Mesendoderm (in vitro differentiated cells): ENCODE results near the gene PDP2.

Experiments
- DNase-seq: peaks from one replicate; pipeline ENCODE4 v3.0.0; 2013
- H2AK5ac ChIP-seq: 2 replicates; pipeline ENCODE4 v1.6.1; 2013; ENCODE audit warnings: low read length, inconsistent platforms
- H2BK120ac ChIP-seq: 2 replicates; pipeline ENCODE4 v1.6.1; 2013; ENCODE audit warnings: low read depth, mild to moderate bottlenecking, low read length, moderate library complexity, mixed read lengths
- H2BK15ac ChIP-seq: replicated peaks from 2 replicates; pipeline ENCODE4 v1.6.1; 2013; ENCODE audit warnings: low read depth, mild to moderate bottlenecking, moderate library complexity
- H2BK5ac ChIP-seq: 2 replicates; pipeline ENCODE4 v1.6.1; 2013; ENCODE audit warnings: low read length, inconsistent platforms
- H3K18ac ChIP-seq: 2 replicates; pipeline ENCODE4 v1.6.1; 2013; ENCODE audit warnings: mild to moderate bottlenecking, low read length, mixed read lengths
- H3K23ac ChIP-seq: one replicate; pipeline ENCODE4 v1.6.1; 2013; ENCODE audit warnings: low read length
- H3K27ac ChIP-seq: 2 replicates; pipeline ENCODE4 v1.5.1; 2013; ENCODE audit warnings: low read depth, mild to moderate bottlenecking, inconsistent platforms, low read length, moderate library complexity
- H3K27me3 ChIP-seq: 2 replicates; pipeline ENCODE4 v1.6.1; 2013; ENCODE audit warnings: low read length, control low read depth, mild to moderate bottlenecking, inconsistent platforms; ENCODE audit not compliant: insufficient read depth, poor library complexity
- H3K36me3 ChIP-seq: 2 replicates; pipeline ENCODE4 v1.6.1; 2013; ENCODE audit warnings: low read length, inconsistent platforms; ENCODE audit not compliant: control insufficient read depth, insufficient read depth
- H3K4ac ChIP-seq: one replicate; pipeline ENCODE4 v1.6.1; 2013; ENCODE audit warnings: low read depth, mild to moderate bottlenecking, low read length, moderate library complexity
- H3K4me1 ChIP-seq: 2 replicates; pipeline ENCODE4 v1.6.1; 2013; ENCODE audit warnings: low read depth, low read length, inconsistent platforms; ENCODE audit not compliant: control insufficient read depth
- H3K4me2 ChIP-seq: 2 replicates; pipeline ENCODE4 v1.6.1; 2013; ENCODE audit warnings: low read length
- H3K4me3 ChIP-seq: 2 replicates; pipeline ENCODE4 v1.5.1; 2013; ENCODE audit warnings: mild to moderate bottlenecking, low read length
- H3K56ac ChIP-seq: one replicate; pipeline ENCODE4 v1.6.1; 2013; ENCODE audit warnings: low read length
- H3K79me1 ChIP-seq: 2 replicates; pipeline ENCODE4 v1.6.1; 2013; ENCODE audit warnings: low read length, inconsistent platforms
- H3K79me2 ChIP-seq: 2 replicates; pipeline ENCODE4 v1.6.1; 2013; ENCODE audit warnings: mild to moderate bottlenecking, low read length; ENCODE audit not compliant: control insufficient read depth, insufficient read depth
- H3K9ac ChIP-seq: 2 replicates; pipeline ENCODE4 v1.6.1; 2013; ENCODE audit warnings: low read length, inconsistent platforms
- H4K5ac ChIP-seq: one replicate; pipeline ENCODE4 v1.6.1; 2013; ENCODE audit warnings: low read length
- H4K8ac ChIP-seq: one replicate; pipeline ENCODE4 v1.6.1; 2013; ENCODE audit warnings: low read depth, mild to moderate bottlenecking, control low read depth, low read length, moderate library complexity
- whole genome bisulfite sequencing: extraction: QIAGEN DNeasy Blood & Tissue Kit; methylation state at CpG from one replicate; pipeline ENCODE4 v1.1.7; 2013; ENCODE audit warnings: low lambda C conversion rate, missing lambda C conversion rate; ENCODE audit not compliant: insufficient coverage; ENCODE audit errors: extremely low coverage; 5-methylcytosine and 5-hydroxymethylcytosine counted together

The PDP2 gene

DNA sequence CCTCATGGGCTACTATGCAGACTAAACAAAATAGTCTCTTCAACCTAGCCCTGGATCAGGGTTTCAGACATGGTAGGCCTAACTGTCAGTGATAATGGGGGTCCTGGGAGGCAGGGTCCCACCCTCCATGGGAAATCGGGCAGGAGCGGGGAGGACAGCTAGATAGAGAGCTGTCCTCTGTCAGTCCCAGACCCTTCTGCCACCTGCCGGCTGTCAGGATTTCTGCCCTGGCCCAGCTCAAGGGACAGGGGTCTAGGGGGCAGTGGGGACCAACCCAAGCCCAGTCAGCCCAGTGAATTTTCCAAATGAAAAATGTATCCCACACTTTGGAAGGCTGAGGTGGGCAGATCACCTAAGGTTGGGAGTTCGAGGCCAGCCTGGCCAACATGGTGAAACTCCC, 30.8 kb upstream of the PDP2 start:
- Histone ChIP-seq H3K4me2 (no peak overlapping the region), H3K4ac (no peak overlapping the region), H3K4me1 (no peaks in the 10 kb centered on the region), H4K5ac (no peak overlapping the region), H2AK5ac (no peak overlapping the region), H3K23ac (no peak overlapping the region), H3K79me1 (no peaks in the 10 kb centered on the region), H3K18ac (no peak overlapping the region), H2BK120ac (no peak overlapping the region), H2BK5ac (no peak overlapping the region), H3K27me3 (peaks cover 16% of the 10 kb centered on the region), H3K36me3 (no peaks in the 10 kb centered on the region), H4K8ac (no peak overlapping the region), H3K4me3 (no peak overlapping the region), H3K79me2 (no peaks in the 10 kb centered on the region), H3K9ac (no peak overlapping the region), H3K27ac (no peak overlapping the region), H2BK15ac (no peak overlapping the region), H3K56ac (no peak overlapping the region)
- no CpG with 5 or more reads among the region's 4 CpGs for WGBS
- DNase-seq, result no peak

GRCh38 chr16:66850115-66850815, 30.1 kb upstream of the PDP2 start:
- Histone ChIP-seq H3K27me3 (peaks cover 9% of the 10 kb centered on the region), H3K4ac (no peak overlapping the region), H2AK5ac (no peak overlapping the region), H2BK15ac (no peak overlapping the region), H2BK5ac (no peak overlapping the region), H3K79me1 (no peaks in the 10 kb centered on the region), H4K8ac (no peak overlapping the region), H3K56ac (no peak overlapping the region), H3K23ac (no peak overlapping the region), H3K79me2 (no peaks in the 10 kb centered on the region), H4K5ac (no peak overlapping the region), H3K4me2 (no peak overlapping the region), H3K4me3 (no peak overlapping the region), H3K36me3 (no peaks in the 10 kb centered on the region), H2BK120ac (no peak overlapping the region), H3K4me1 (no peaks in the 10 kb centered on the region), H3K9ac (no peak overlapping the region), H3K18ac (no peak overlapping the region), H3K27ac (no peak overlapping the region)
- DNase-seq, result no peak
- WGBS, result no CpG with 5 or more reads among the region's 14 CpGs

GRCh38 chr16:66851166-66851964, 28.9 kb upstream of the PDP2 start:
- no peak overlapping the region for H3K4me2 ChIP-seq
- no peaks in the 10 kb centered on the region for H3K79me1 ChIP-seq
- H3K4me3 ChIP-seq, result no peak overlapping the region
- no peaks in the 10 kb centered on the region for H3K79me2 ChIP-seq
- H4K8ac ChIP-seq, result no peak overlapping the region
- H4K5ac ChIP-seq, result no peak overlapping the region
- no peak overlapping the region for H3K9ac ChIP-seq
- no peak overlapping the region for H2BK120ac ChIP-seq
- no peak overlapping the region for H3K56ac ChIP-seq
- WGBS, result no CpG with 5 or more reads among the region's 13 CpGs
- H3K36me3 ChIP-seq, result no peaks in the 10 kb centered on the region
- H2AK5ac ChIP-seq, result no peak overlapping the region
- no peak overlapping the region for H3K23ac ChIP-seq
- no peak overlapping the region for H3K27ac ChIP-seq
- no peak overlapping the region for H2BK5ac ChIP-seq
- H2BK15ac ChIP-seq, result no peak overlapping the region
- H3K4ac ChIP-seq, result no peak overlapping the region
- H3K4me1 ChIP-seq, result no peaks in the 10 kb centered on the region
- no peak for DNase-seq
- no peak overlapping the region for H3K18ac ChIP-seq
- H3K27me3 ChIP-seq, result peaks cover under 1% of the 10 kb centered on the region

GRCh38 chr16:66853261-66854139, 26.8 kb upstream of the PDP2 start:
- Histone ChIP-seq H2BK120ac (no peak overlapping the region), H2BK5ac (no peak overlapping the region), H3K36me3 (no peaks in the 10 kb centered on the region), H3K18ac (no peak overlapping the region), H3K27me3 (no peaks in the 10 kb centered on the region), H3K4me1 (no peaks in the 10 kb centered on the region), H3K4me2 (no peak overlapping the region), H3K56ac (no peak overlapping the region), H3K27ac (no peak overlapping the region), H3K23ac (no peak overlapping the region), H2AK5ac (no peak overlapping the region), H3K9ac (no peak overlapping the region), H3K79me2 (no peaks in the 10 kb centered on the region), H4K8ac (no peak overlapping the region), H3K4me3 (no peak overlapping the region), H3K4ac (no peak overlapping the region), H3K79me1 (no peaks in the 10 kb centered on the region), H2BK15ac (no peak overlapping the region), H4K5ac (no peak overlapping the region)
- DNase-seq, result no peak
- no CpG with 5 or more reads among the region's 15 CpGs for WGBS

DNA sequence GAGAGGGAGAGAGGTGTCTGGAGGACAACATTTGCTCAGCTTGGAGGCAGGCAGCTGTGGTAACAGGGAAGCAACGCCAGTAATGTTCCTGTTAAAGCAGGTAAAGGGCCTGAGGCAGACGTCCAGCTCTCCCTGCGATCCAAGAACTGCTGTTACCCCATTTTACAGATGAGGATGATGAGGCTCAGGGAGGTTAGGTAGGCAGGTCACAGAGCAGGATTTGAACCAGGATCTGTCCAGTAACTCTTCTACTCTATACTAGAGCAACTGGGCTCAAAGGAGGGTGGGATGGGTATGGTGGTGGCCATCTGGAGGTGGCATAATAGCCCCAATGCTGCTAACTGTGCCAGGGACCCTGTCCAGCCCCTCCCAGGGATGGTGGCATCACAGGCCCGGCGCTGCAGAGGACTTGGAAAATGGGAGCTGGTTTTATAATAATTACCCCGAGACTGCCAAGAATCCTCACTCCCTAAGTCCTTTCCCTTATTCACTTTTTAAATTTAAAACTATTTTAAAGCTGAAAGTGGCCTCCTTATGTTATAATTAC, 24.1 kb upstream of the PDP2 start:
- Histone ChIP-seq H3K4me1 (no peaks in the 10 kb centered on the region), H3K56ac (no peak overlapping the region), H2BK15ac (no peak overlapping the region), H3K27ac (no peak overlapping the region), H2BK120ac (no peak overlapping the region), H3K4ac (no peak overlapping the region), H3K79me2 (no peaks in the 10 kb centered on the region), H3K36me3 (no peaks in the 10 kb centered on the region), H3K18ac (no peak overlapping the region), H3K23ac (no peak overlapping the region), H3K27me3 (no peaks in the 10 kb centered on the region), H3K4me3 (no peak overlapping the region), H4K8ac (no peak overlapping the region), H3K9ac (no peak overlapping the region), H3K79me1 (no peaks in the 10 kb centered on the region), H3K4me2 (no peak overlapping the region), H2BK5ac (no peak overlapping the region), H2AK5ac (no peak overlapping the region), H4K5ac (no peak overlapping the region)
- WGBS, result no CpG with 5 or more reads among the region's 6 CpGs
- DNase-seq, result no peak
